GM12878 (cell line): Measurements from ENCODE around the gene WWP2. TPM values are rescaled to one million over a fixed set of nuclear protein-coding genes. Genes with fewer than 3 reads are reported as not detected.

Experiments used
- DPF2 ChIP-seq: fragments of 450-650 bp; IDR thresholded peaks from 2 replicates; pipeline ENCODE4 v1.6.1; 2017; ENCODE audit warnings: mild to moderate bottlenecking
- HCFC1 ChIP-seq: fragments of 150-350 bp; IDR thresholded peaks from 2 replicates; pipeline ENCODE4 v1.6.1; 2014; ENCODE audit warnings: low read length
- NBN ChIP-seq: fragments of 450-650 bp; IDR thresholded peaks from 2 replicates; pipeline ENCODE4 v1.6.1; 2016
- PAX5 ChIP-seq: IDR thresholded peaks from 2 replicates; pipeline ENCODE4 v1.6.1; 2011; ENCODE audit warnings: low read depth, low read length, borderline replicate concordance
- PAX8 ChIP-seq: fragments of 450-650 bp; IDR thresholded peaks from 2 replicates; pipeline ENCODE4 v1.6.1; 2017; ENCODE audit warnings: mild to moderate bottlenecking, moderate library complexity
- polyA plus RNA-seq, 11 experiments: library from polyadenylated mRNA; depleted of rRNA in 4 of 11; unstranded in 6 of 11; stranded (reverse) in 5 of 11; fragments of >200 nt; fragmentation: Nextera tagmentation in 4 of 11; fragmentation: Illumina TruSeq in 1 of 11; extraction: Ambion mirVana in 4 of 11; extraction: Trizol in 1 of 11; gene quantifications; 1 replicate in 1 of 11; 2 replicates in 10 of 11; pipeline versions ENCODE4 v1.2.1 to v1.2.3, GENCODE V29; 2011 to 2016; ENCODE audit warnings: inconsistent platforms in 2 of 11, missing spikeins in 2 of 11, low read depth in 1 of 11
- total RNA-seq, 4 experiments: library from RNA; depleted of rRNA in 3 of 4; stranded (reverse); fragments of >200 nt in 3 of 4; fragmentation: Illumina TruSeq in 1 of 4; extraction: Trizol in 1 of 4; gene quantifications; 2 replicates each; pipeline versions ENCODE4 v1.2.1 to v1.2.3, GENCODE V29; 2013 to 2021
- TF ChIP-seq, protein P1 (sequence below): fragments of 450-650 bp; IDR thresholded peaks from 2 replicates; pipeline ENCODE4 v1.6.1; 2018; ENCODE audit warnings: mild to moderate bottlenecking, low read depth, moderate library complexity; ENCODE audit not compliant: partially characterized antibody
- TF ChIP-seq, protein P2 (sequence below): fragments of 450-650 bp; IDR thresholded peaks from 2 replicates; pipeline ENCODE4 v1.6.1; 2017; ENCODE audit warnings: mild to moderate bottlenecking
- TF ChIP-seq, protein P3 (sequence below): fragments of 450-650 bp; IDR thresholded peaks from 2 replicates; pipeline ENCODE4 v1.6.1; 2017; ENCODE audit warnings: mild to moderate bottlenecking, moderate library complexity
- TF ChIP-seq, protein P4 (sequence below): IDR thresholded peaks from 2 replicates; pipeline ENCODE4 v1.6.1; 2012; ENCODE audit warnings: mild to moderate bottlenecking, low read depth, low read length
- TF ChIP-seq, protein P5 (sequence below): fragments of 450-650 bp; IDR thresholded peaks from 2 replicates; pipeline ENCODE4 v1.6.1; 2017; ENCODE audit warnings: borderline replicate concordance

Gene WWP2
- total and polyA plus RNA-seq, 10 of the 15 experiments (the other 5 are each of a cell fraction or from before 2014, with no cell fraction given) = 2.8 to 47.0 (median 23.8) TPM

DNA sequence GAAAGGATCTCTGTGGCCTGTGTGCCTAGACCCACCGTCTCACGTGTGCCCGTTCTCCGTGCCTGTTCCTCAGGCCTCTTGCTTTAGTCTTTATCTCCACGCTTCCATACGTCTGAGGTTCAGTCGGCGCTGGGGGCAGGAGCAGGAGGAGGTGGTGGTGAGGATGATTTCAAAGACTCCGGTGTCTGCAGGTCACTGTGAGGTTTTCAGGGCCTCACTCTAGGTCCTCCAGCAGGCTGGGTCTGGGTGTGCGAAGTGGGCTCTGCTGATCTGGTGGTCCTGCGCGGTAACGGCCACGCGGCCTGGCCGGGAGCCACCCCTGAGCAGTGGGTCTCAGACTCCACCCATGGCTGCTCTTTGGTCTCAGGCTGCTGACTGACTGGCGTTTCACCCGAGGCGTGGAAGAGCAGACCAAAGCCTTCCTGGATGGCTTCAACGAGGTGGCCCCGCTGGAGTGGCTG is 174.6 kb downstream of the WWP2 start (continued):
- TF ChIP-seq, protein P1, sequence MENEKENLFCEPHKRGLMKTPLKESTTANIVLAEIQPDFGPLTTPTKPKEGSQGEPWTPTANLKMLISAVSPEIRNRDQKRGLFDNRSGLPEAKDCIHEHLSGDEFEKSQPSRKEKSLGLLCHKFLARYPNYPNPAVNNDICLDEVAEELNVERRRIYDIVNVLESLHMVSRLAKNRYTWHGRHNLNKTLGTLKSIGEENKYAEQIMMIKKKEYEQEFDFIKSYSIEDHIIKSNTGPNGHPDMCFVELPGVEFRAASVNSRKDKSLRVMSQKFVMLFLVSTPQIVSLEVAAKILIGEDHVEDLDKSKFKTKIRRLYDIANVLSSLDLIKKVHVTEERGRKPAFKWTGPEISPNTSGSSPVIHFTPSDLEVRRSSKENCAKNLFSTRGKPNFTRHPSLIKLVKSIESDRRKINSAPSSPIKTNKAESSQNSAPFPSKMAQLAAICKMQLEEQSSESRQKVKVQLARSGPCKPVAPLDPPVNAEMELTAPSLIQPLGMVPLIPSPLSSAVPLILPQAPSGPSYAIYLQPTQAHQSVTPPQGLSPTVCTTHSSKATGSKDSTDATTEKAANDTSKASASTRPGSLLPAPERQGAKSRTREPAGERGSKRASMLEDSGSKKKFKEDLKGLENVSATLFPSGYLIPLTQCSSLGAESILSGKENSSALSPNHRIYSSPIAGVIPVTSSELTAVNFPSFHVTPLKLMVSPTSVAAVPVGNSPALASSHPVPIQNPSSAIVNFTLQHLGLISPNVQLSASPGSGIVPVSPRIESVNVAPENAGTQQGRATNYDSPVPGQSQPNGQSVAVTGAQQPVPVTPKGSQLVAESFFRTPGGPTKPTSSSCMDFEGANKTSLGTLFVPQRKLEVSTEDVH = no peak
- TF ChIP-seq PAX8 = no peak
- TF ChIP-seq HCFC1 = no peak
- TF ChIP-seq NBN = no peak
- TF ChIP-seq, protein P2, sequence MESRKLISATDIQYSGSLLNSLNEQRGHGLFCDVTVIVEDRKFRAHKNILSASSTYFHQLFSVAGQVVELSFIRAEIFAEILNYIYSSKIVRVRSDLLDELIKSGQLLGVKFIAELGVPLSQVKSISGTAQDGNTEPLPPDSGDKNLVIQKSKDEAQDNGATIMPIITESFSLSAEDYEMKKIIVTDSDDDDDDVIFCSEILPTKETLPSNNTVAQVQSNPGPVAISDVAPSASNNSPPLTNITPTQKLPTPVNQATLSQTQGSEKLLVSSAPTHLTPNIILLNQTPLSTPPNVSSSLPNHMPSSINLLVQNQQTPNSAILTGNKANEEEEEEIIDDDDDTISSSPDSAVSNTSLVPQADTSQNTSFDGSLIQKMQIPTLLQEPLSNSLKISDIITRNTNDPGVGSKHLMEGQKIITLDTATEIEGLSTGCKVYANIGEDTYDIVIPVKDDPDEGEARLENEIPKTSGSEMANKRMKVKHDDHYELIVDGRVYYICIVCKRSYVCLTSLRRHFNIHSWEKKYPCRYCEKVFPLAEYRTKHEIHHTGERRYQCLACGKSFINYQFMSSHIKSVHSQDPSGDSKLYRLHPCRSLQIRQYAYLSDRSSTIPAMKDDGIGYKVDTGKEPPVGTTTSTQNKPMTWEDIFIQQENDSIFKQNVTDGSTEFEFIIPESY = no peak
- no peak for TF ChIP-seq DPF2
- TF ChIP-seq, protein P3, sequence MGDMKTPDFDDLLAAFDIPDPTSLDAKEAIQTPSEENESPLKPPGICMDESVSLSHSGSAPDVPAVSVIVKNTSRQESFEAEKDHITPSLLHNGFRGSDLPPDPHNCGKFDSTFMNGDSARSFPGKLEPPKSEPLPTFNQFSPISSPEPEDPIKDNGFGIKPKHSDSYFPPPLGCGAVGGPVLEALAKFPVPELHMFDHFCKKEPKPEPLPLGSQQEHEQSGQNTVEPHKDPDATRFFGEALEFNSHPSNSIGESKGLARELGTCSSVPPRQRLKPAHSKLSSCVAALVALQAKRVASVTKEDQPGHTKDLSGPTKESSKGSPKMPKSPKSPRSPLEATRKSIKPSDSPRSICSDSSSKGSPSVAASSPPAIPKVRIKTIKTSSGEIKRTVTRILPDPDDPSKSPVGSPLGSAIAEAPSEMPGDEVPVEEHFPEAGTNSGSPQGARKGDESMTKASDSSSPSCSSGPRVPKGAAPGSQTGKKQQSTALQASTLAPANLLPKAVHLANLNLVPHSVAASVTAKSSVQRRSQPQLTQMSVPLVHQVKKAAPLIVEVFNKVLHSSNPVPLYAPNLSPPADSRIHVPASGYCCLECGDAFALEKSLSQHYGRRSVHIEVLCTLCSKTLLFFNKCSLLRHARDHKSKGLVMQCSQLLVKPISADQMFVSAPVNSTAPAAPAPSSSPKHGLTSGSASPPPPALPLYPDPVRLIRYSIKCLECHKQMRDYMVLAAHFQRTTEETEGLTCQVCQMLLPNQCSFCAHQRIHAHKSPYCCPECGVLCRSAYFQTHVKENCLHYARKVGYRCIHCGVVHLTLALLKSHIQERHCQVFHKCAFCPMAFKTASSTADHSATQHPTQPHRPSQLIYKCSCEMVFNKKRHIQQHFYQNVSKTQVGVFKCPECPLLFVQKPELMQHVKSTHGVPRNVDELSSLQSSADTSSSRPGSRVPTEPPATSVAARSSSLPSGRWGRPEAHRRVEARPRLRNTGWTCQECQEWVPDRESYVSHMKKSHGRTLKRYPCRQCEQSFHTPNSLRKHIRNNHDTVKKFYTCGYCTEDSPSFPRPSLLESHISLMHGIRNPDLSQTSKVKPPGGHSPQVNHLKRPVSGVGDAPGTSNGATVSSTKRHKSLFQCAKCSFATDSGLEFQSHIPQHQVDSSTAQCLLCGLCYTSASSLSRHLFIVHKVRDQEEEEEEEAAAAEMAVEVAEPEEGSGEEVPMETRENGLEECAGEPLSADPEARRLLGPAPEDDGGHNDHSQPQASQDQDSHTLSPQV = no peak
- TF ChIP-seq, protein P4, sequence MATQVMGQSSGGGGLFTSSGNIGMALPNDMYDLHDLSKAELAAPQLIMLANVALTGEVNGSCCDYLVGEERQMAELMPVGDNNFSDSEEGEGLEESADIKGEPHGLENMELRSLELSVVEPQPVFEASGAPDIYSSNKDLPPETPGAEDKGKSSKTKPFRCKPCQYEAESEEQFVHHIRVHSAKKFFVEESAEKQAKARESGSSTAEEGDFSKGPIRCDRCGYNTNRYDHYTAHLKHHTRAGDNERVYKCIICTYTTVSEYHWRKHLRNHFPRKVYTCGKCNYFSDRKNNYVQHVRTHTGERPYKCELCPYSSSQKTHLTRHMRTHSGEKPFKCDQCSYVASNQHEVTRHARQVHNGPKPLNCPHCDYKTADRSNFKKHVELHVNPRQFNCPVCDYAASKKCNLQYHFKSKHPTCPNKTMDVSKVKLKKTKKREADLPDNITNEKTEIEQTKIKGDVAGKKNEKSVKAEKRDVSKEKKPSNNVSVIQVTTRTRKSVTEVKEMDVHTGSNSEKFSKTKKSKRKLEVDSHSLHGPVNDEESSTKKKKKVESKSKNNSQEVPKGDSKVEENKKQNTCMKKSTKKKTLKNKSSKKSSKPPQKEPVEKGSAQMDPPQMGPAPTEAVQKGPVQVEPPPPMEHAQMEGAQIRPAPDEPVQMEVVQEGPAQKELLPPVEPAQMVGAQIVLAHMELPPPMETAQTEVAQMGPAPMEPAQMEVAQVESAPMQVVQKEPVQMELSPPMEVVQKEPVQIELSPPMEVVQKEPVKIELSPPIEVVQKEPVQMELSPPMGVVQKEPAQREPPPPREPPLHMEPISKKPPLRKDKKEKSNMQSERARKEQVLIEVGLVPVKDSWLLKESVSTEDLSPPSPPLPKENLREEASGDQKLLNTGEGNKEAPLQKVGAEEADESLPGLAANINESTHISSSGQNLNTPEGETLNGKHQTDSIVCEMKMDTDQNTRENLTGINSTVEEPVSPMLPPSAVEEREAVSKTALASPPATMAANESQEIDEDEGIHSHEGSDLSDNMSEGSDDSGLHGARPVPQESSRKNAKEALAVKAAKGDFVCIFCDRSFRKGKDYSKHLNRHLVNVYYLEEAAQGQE = no peak
- TF ChIP-seq, protein P5, sequence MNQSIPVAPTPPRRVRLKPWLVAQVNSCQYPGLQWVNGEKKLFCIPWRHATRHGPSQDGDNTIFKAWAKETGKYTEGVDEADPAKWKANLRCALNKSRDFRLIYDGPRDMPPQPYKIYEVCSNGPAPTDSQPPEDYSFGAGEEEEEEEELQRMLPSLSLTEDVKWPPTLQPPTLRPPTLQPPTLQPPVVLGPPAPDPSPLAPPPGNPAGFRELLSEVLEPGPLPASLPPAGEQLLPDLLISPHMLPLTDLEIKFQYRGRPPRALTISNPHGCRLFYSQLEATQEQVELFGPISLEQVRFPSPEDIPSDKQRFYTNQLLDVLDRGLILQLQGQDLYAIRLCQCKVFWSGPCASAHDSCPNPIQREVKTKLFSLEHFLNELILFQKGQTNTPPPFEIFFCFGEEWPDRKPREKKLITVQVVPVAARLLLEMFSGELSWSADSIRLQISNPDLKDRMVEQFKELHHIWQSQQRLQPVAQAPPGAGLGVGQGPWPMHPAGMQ = no peak
- TF ChIP-seq PAX5 = no peak
